ENCODE data around the gene CST9. TPM values are rescaled to one million over a fixed set of nuclear protein-coding genes. Genes with fewer than 3 reads are reported as not detected.

The CST9 gene, protein sequence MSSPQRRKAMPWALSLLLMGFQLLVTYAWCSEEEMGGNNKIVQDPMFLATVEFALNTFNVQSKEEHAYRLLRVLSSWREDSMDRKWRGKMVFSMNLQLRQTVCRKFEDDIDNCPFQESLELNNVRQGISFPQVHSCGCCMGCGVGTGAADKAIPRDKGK
- 1 to 10 TPM in 1 of 3 donors, not detected in 2; 2.3 TPM for total RNA-seq

GRCh38 chr20:23605867-23606651 lies at the start of gene CST9:
TSS of gene CST9 (minus strand) at chr20:23605917. CDS start at chr20:23605864, 53 bp downstream.
- intact Hi-C loops (cut with DNase I; ENCODE audit: low total_unique reads): no loop called here
- TF ChIP-seq POLR2AphosphoS5 (IDR thresholded peaks at IDR 0.05) (no peak), POLR2A (IDR thresholded peaks at IDR 0.05) (no peak), CTCF (IDR thresholded peaks at IDR 0.05) (no peak)
- no peak within 1 kb of the TSS for H3K4me3 ChIP-seq
- no peak for DNase-seq (ENCODE audit: low spot score in 2 of 2)
- no peaks in the 10 kb centered on the region for H3K27me3 ChIP-seq
- H3K4me1 ChIP-seq: no peaks in the 10 kb centered on the region
- no peak within 1 kb of the TSS for H3K27ac ChIP-seq
- H3K36me3 ChIP-seq: no peaks in the 10 kb centered on the region
- H3K9me3 ChIP-seq: no peaks in the 10 kb centered on the region

- TF ChIP-seq CTCF (IDR thresholded peaks at IDR 0.05) (no peak), POLR2AphosphoS5 (IDR thresholded peaks at IDR 0.05) (no peak)
- intact Hi-C loops (cut with DNase I; ENCODE audit: low total_unique reads): no loop called here
- no peaks in the 10 kb centered on the region for H3K9me3 ChIP-seq
Observed at GRCh38 chr20:23654717-23655116, 49.0 kb upstream of the CST9 start.

DNA sequence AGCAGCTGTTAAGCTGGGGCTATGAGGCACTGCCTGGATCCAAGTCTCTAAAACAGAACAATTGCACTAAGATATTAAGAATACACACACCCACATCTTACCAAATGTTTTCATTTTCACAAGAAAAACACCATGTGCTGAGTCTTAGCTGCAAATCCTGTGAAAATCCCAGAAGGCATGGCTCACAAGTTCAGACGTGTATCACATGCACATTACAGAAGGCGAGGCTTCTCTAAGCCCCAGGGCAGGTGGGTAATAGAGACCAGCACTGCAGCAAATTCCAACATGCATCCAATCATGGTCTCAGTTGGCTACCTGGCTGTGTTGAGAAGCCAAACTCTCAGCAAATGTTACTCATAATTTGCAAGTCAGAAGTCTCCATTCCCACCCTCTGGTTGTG lies 48.3 kb upstream of the CST9 start:
- intact Hi-C loops (cut with DNase I; ENCODE audit: low total_unique reads): no loop called here
- peak overlapping the region in 1 of 2 donors; percentile 82 for H3K27ac ChIP-seq
- H3K36me3 ChIP-seq: no peaks in the 10 kb centered on the region
- no peaks in the 10 kb centered on the region for H3K27me3 ChIP-seq
- TF ChIP-seq POLR2A (IDR thresholded peaks at IDR 0.05) (no peak), CTCF (IDR thresholded peaks at IDR 0.05) (no peak), POLR2AphosphoS5 (IDR thresholded peaks at IDR 0.05) (no peak)
- H3K4me3 ChIP-seq: no peak overlapping the region
- peaks cover 0 to 3% of the 10 kb centered on the region in 2 donors for H3K4me1 ChIP-seq
- no peaks in the 10 kb centered on the region for H3K9me3 ChIP-seq
- DNase-seq (ENCODE audit: low spot score in 2 of 2): no peak

More at GRCh38 chr20:23654717-23655116, 49.0 kb upstream of the CST9 start:
- no peaks in the 10 kb centered on the region for H3K36me3 ChIP-seq
- no peak for DNase-seq (ENCODE audit: low spot score in 2 of 2)
- H3K27ac ChIP-seq: peak overlapping the region; percentile 16 to 82
- H3K4me1 ChIP-seq: peaks cover 0 to 3% of the 10 kb centered on the region in 2 donors
- no peak overlapping the region for H3K4me3 ChIP-seq
- no peaks in the 10 kb centered on the region for H3K27me3 ChIP-seq

GRCh38 chr20:23653400-23653938 lies 47.8 kb upstream of the CST9 start:
- TF ChIP-seq CTCF (IDR thresholded peaks at IDR 0.05): no peak
- no peak for TF ChIP-seq POLR2AphosphoS5 (IDR thresholded peaks at IDR 0.05)
- TF ChIP-seq POLR2A (IDR thresholded peaks at IDR 0.05): no peak
- intact Hi-C loops (cut with DNase I; ENCODE audit: low total_unique reads): no loop called here
- no peak for DNase-seq (ENCODE audit: low spot score in 2 of 2)
- Histone ChIP-seq H3K4me3 (no peak overlapping the region), H3K27me3 (no peaks in the 10 kb centered on the region), H3K36me3 (no peaks in the 10 kb centered on the region), H3K27ac (peak overlapping the region in 1 of 2 donors; percentile 82), H3K4me1 (peaks cover 0 to 3% of the 10 kb centered on the region in 2 donors), H3K9me3 (no peaks in the 10 kb centered on the region)

DNA sequence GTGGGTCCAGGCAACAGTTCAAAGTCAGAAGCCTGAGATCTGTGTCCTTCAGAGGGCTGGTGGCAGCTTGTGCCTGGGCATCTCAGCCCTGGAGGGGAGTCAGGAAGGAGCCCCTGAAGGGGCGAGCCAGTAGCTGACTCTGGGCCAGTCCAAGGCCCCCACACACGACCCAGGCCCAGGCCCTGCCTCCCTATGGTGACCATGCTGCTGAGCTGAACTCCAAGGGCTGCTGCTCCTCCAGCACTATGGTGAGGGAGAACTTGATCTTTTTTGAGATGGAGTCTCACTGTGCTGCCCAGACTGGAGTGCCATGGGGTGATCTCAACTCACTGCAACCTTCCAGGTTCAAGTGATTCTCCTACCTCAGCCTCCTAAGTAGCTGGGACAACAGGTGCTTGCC lies 47.2 kb upstream of the CST9 start:
- peaks cover 0 to 3% of the 10 kb centered on the region in 2 donors for H3K4me1 ChIP-seq
- TF ChIP-seq POLR2AphosphoS5 (IDR thresholded peaks at IDR 0.05) (no peak), POLR2A (IDR thresholded peaks at IDR 0.05) (no peak), CTCF (IDR thresholded peaks at IDR 0.05) (no peak)
- H3K4me3 ChIP-seq: no peak overlapping the region
- no peaks in the 10 kb centered on the region for H3K27me3 ChIP-seq
- no peak for DNase-seq (ENCODE audit: low spot score in 2 of 2)
- H3K9me3 ChIP-seq: no peaks in the 10 kb centered on the region
- intact Hi-C loops (cut with DNase I; ENCODE audit: low total_unique reads): no loop called here
- peak overlapping the region in 1 of 2 donors; percentile 82 for H3K27ac ChIP-seq
- no peaks in the 10 kb centered on the region for H3K36me3 ChIP-seq
